Measurements from ENCODE around the gene TNS1.

Gene TNS1

DNA sequence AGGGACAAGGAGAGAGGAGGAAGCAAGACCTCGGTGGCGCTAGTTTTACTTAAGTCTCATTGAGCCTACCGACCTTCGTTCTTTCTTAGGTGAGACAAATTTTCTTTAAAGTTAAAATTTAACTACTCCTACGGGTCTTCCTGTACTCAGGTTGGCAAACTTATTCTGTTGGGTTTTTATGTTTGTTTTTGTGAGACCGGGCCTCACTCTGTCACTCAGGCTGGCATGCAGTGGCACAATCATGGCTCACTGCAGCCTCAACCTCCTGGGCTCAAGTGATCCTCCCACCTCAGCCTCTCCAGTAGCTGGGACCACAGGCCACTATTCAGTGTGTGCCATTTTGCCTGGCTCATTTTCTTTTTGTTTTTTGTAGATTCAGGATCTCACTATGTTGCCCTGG, 189.0 kb downstream of the TNS1 start:
- Histone ChIP-seq H3F3A (ENCODE audit: low read depth) (no peaks in the 10 kb centered on the region), H3K4me2 (ENCODE audit: low read depth, low read length, poor library complexity, severe bottlenecking) (no peak overlapping the region), H3K9me2 (replicated peaks; ENCODE audit: low read depth, low read length) (no peaks in the 10 kb centered on the region), H3K4me1 (ENCODE audit: insufficient read depth, low read length, poor library complexity, severe bottlenecking) (peaks cover 23% of the 10 kb centered on the region), H3K9me3 (ENCODE audit: insufficient read depth, low read depth, low read length) (no peaks in the 10 kb centered on the region), H3K9ac (ENCODE audit: low read depth, low read length, poor library complexity, severe bottlenecking) (no peak overlapping the region), H4K20me1 (ENCODE audit: insufficient read depth, low read length, poor library complexity, severe bottlenecking) (no peaks in the 10 kb centered on the region), H3K4me3 (ENCODE audit: low read length, poor library complexity, severe bottlenecking) (no peak overlapping the region), H2AFZ (ENCODE audit: low read length) (no peak overlapping the region), H3K36me3 (ENCODE audit: insufficient read depth, low read length) (peaks cover 4% of the 10 kb centered on the region; the same call in 1 of the 2 replicates), H3K27me3 (ENCODE audit: insufficient read depth, low read length, poor library complexity, severe bottlenecking) (no peaks in the 10 kb centered on the region), H3K79me2 (ENCODE audit: insufficient read depth, low read length) (no peaks in the 10 kb centered on the region)
- TF ChIP-seq EZH2phosphoT487 (IDR thresholded peaks at IDR 0.05; ENCODE audit: borderline replicate concordance) = no peak
- TF ChIP-seq, protein P1, sequence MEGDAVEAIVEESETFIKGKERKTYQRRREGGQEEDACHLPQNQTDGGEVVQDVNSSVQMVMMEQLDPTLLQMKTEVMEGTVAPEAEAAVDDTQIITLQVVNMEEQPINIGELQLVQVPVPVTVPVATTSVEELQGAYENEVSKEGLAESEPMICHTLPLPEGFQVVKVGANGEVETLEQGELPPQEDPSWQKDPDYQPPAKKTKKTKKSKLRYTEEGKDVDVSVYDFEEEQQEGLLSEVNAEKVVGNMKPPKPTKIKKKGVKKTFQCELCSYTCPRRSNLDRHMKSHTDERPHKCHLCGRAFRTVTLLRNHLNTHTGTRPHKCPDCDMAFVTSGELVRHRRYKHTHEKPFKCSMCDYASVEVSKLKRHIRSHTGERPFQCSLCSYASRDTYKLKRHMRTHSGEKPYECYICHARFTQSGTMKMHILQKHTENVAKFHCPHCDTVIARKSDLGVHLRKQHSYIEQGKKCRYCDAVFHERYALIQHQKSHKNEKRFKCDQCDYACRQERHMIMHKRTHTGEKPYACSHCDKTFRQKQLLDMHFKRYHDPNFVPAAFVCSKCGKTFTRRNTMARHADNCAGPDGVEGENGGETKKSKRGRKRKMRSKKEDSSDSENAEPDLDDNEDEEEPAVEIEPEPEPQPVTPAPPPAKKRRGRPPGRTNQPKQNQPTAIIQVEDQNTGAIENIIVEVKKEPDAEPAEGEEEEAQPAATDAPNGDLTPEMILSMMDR (conservative IDR thresholded peaks at IDR 0.05; ENCODE audit: low read length) = no peak

DNA sequence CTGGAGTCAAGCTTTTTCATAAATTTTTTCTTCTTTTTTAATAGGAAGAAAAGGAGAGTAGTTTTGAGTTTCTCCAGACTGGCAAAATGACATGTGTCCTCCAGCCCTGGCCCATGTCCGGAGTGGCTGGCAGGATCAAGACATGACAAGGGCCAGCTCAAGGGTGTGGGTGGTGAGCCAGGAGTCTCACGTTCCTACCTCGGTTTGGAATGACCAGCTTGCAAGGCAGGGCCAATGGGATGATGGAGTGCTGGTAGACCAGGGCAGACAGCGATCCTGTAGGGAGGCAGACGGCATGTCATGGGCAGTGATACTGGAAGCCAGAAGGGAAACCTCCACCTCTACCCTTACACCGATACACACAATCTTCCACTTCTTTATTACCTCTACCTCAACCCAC, 190.6 kb downstream of the TNS1 start:
- no peak overlapping the region for H3K4me2 ChIP-seq (ENCODE audit: low read depth, low read length, poor library complexity, severe bottlenecking)
- H3F3A ChIP-seq (ENCODE audit: low read depth) = no peaks in the 10 kb centered on the region
- H3K4me3 ChIP-seq (ENCODE audit: low read length, poor library complexity, severe bottlenecking) = no peak overlapping the region
- no peaks in the 10 kb centered on the region for H4K20me1 ChIP-seq (ENCODE audit: insufficient read depth, low read length, poor library complexity, severe bottlenecking)
- no peaks in the 10 kb centered on the region for H3K9me3 ChIP-seq (ENCODE audit: insufficient read depth, low read depth, low read length)
- no peaks in the 10 kb centered on the region for H3K27me3 ChIP-seq (ENCODE audit: insufficient read depth, low read length, poor library complexity, severe bottlenecking)
- peaks cover 23% of the 10 kb centered on the region for H3K4me1 ChIP-seq (ENCODE audit: insufficient read depth, low read length, poor library complexity, severe bottlenecking)
- no peak overlapping the region for H3K9ac ChIP-seq (ENCODE audit: low read depth, low read length, poor library complexity, severe bottlenecking)
- no peak overlapping the region for H2AFZ ChIP-seq (ENCODE audit: low read length)
- H3K9me2 ChIP-seq (replicated peaks; ENCODE audit: low read depth, low read length) = no peaks in the 10 kb centered on the region
- no peaks in the 10 kb centered on the region for H3K79me2 ChIP-seq (ENCODE audit: insufficient read depth, low read length)
- peaks cover 4% of the 10 kb centered on the region; the same call in 1 of the 2 replicates for H3K36me3 ChIP-seq (ENCODE audit: insufficient read depth, low read length)
- no peak for TF ChIP-seq EZH2phosphoT487 (IDR thresholded peaks at IDR 0.05; ENCODE audit: borderline replicate concordance)
- TF ChIP-seq, protein P1 (conservative IDR thresholded peaks at IDR 0.05; ENCODE audit: low read length) = no peak

DNA sequence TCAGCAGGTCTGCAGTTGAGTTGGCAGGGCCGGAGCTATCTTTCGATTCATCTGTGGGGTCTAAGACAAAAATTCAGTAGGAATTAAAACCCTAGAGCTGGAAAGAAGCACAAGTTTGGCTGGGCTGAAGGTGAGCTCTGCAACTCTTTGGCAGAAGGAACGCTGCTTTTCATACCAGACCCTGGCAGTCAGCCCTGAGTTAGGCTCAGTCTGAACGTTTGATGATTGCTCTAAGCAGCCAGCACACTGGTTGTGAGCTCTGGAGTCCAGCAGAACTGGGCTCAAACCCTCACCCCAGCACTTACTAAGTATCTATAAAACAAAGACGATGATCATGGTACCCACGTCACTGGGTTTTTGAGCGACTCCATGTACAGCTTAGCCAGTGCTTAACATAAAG, 192.5 kb downstream of the TNS1 start:
- Histone ChIP-seq H3K9me3 (ENCODE audit: insufficient read depth, low read depth, low read length) (no peaks in the 10 kb centered on the region), H3K4me1 (ENCODE audit: insufficient read depth, low read length, poor library complexity, severe bottlenecking) (peaks cover 5% of the 10 kb centered on the region), H3K9me2 (replicated peaks; ENCODE audit: low read depth, low read length) (no peaks in the 10 kb centered on the region), H3F3A (ENCODE audit: low read depth) (no peaks in the 10 kb centered on the region), H2AFZ (ENCODE audit: low read length) (no peak overlapping the region), H3K4me2 (ENCODE audit: low read depth, low read length, poor library complexity, severe bottlenecking) (no peak overlapping the region), H3K4me3 (ENCODE audit: low read length, poor library complexity, severe bottlenecking) (no peak overlapping the region), H3K9ac (ENCODE audit: low read depth, low read length, poor library complexity, severe bottlenecking) (no peak overlapping the region), H3K36me3 (ENCODE audit: insufficient read depth, low read length) (peaks cover 4% of the 10 kb centered on the region; the same call in 1 of the 2 replicates), H4K20me1 (ENCODE audit: insufficient read depth, low read length, poor library complexity, severe bottlenecking) (no peaks in the 10 kb centered on the region), H3K27me3 (ENCODE audit: insufficient read depth, low read length, poor library complexity, severe bottlenecking) (no peaks in the 10 kb centered on the region), H3K79me2 (ENCODE audit: insufficient read depth, low read length) (no peaks in the 10 kb centered on the region)
- TF ChIP-seq EZH2phosphoT487 (IDR thresholded peaks at IDR 0.05; ENCODE audit: borderline replicate concordance) = no peak
- TF ChIP-seq, protein P1 (conservative IDR thresholded peaks at IDR 0.05; ENCODE audit: low read length) = no peak

Measured in Loucy (cell line).